GM12891 (cell line): ENCODE data around the gene BRD4.

Experiments
- DNase-seq: peaks from one replicate; pipeline ENCODE4 v3.0.0; 2011; ENCODE audit warnings: low spot score; ENCODE audit not compliant: insufficient read length
- FAIRE-seq: peaks from 2 replicates; lab custom pipeline; 2011; peaks lifted over from hg19 to GRCh38; lab: Jason Lieb, UNC
- PAX5 ChIP-seq: IDR thresholded peaks from 2 replicates; pipeline ENCODE4 v1.6.1; 2011; ENCODE audit warnings: low read length, moderate library complexity, mild to moderate bottlenecking; ENCODE audit not compliant: insufficient read depth, severe bottlenecking
- POLR2A ChIP-seq: IDR thresholded peaks from 2 replicates; pipeline ENCODE4 v1.6.1; 2011; ENCODE audit warnings: low read depth, low read length, control low read depth
- POLR2AphosphoS5 ChIP-seq: IDR thresholded peaks from 2 replicates; pipeline ENCODE4 v1.6.1; 2011; ENCODE audit warnings: low read depth, low read length, control low read depth
- POU2F2 ChIP-seq: IDR thresholded peaks from 2 replicates; pipeline ENCODE4 v1.6.1; 2011; ENCODE audit warnings: low read depth, mild to moderate bottlenecking, control low read depth, low read length, moderate library complexity
- SPI1 ChIP-seq: IDR thresholded peaks from 2 replicates; pipeline ENCODE4 v1.6.1; 2011; ENCODE audit warnings: low read depth, low read length, control low read depth
- TAF1 ChIP-seq: IDR thresholded peaks from 2 replicates; pipeline ENCODE4 v1.6.1; 2011; ENCODE audit warnings: low read depth, low read length, control low read depth

Gene BRD4

DNA sequence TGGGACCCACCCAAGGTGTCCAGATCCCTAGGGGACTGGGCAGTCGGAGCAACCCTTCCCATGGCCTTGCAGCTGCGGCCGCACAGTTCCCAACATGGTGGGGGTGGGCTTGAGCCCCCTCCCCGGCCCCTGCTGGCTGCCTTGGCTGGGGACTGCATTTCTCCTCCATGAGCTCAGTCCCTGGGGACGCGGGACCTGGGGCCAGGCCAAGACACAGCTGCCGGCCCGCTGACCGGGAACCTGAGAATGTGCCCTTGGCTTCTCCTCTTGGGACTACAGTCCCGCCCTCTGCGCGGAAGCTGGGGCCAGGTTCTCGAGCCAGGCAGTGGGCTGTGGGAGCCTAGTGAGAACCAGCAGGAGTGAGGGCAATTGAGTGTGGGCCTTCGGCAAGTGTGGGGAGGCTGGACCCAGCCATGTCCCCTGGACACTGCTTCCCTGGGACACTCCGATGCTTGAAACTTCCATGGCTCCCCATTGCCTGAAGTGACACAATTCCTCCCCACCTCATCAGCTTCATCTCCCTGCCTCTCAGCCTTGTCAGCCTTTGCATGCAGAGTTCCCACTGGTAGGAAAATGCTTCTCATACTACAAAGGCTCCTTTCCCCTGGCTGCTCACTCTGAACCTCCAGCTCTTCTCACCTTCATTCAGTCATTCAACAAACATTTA lies 118.5 kb downstream of the BRD4 start:
- no peak for DNase-seq
- FAIRE-seq = no peak
- TF ChIP-seq POLR2AphosphoS5 (no peak), SPI1 (no peak), PAX5 (no peak), POU2F2 (no peak), TAF1 (no peak), POLR2A (no peak)

GRCh38 chr19:15212711-15213110 lies 119.6 kb downstream of the BRD4 start:
- TF ChIP-seq POLR2AphosphoS5 = no peak
- no peak for TF ChIP-seq POLR2A
- TF ChIP-seq PAX5 = no peak
- no peak for TF ChIP-seq TAF1
- no peak for TF ChIP-seq POU2F2
- no peak for TF ChIP-seq SPI1
- FAIRE-seq (no peak), DNase-seq (no peak)

DNA sequence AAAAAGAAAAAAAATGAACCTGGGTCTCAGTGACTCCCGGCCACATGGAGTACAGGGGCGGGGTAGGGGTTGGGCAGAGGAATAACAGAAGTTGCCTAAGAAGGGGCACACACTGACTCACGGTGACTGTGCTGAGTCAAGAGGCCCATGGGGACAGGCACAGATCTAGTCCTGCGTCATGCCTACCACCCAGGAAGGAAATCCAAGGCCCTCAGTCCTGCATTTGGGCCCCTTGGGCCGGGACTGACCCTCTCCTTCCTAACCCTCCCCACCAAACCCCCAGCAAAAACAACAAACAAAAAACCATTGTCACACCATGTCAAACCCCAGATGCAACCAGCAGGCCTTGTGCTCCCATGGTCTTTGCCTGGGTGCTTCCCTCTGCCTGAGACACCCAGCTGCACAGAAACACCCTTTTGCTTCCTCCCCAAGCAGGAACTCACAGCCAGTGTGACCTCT lies 122.0 kb downstream of the BRD4 start:
- TF ChIP-seq POU2F2 (no peak), TAF1 (no peak), SPI1 (no peak), PAX5 (no peak), POLR2A (no peak), POLR2AphosphoS5 (no peak)
- FAIRE-seq (no peak), DNase-seq (no peak)

DNA sequence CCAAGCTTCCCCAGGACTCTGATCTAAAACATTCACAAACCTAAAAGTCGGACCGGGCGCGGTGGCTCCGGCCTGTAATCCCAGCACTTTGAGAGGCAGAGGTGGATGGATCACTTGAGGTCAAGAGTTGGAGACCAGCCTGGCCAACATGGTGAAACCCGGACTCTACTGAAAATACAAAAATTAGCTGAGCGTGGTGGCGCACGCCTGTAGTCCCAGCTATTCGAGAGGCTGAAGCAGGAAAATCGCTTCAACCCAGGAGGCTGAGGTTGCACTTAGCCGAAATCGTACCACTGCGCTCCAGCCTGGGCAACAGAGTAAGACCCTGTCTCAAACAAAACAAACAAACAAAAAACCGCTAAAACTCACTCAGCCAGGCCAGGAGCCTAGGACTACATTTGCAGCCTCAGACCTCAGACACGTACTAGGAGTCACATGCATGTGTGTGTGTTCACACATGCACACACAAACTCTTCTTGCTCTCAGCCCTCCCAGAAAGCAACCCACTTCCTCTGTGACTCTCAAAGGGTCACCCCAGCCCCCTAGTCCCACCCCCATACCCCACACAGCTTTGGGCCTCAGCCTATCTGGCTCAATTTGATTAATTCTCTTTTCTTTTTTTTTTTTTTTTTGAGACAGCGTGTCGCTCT lies 130.8 kb downstream of the BRD4 start:
- DNase-seq = no peak
- no peak for FAIRE-seq
- TF ChIP-seq POLR2A (no peak), PAX5 (no peak), TAF1 (no peak), POLR2AphosphoS5 (no peak)

DNA sequence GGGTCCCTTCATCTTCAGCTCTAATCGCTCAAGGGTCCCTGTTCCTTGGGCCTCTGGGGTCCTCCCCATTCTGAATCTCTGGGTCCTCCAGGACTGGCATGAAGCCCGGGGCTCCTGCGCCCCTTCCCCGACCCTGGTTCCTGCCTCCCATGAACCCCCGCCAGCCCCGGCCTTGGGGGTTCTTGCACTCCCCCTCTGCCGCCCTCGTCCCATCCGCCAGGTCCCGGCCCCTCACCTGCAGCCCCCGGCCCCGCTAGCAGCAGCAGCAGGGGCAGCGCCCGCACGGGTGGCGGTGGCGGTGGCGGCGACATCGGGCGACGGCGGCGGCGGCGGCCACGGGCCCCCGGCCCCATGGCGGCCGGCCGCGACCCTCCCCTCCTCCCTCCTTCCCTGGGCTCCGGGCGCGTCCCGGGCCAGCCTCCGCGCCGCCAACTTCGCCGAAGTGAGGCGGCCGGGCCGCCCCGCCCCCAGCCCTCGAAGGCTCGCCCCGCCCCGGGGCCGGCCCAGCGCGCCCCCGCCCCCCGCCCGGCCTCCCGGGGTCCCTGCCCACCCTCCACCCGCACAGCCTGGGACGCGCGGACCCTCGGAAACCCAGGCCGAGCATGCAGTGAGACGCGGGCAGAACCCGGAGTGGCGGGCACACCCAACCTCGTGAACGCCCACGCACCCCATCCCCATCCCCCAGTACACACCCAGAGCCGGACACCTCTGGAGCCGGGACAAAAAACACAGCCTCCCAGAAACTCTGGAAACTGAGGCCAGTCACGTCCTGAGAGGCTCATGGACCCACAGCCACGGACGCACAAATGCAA lies 131.6 kb downstream of the BRD4 start, which contains the start of gene NOTCH3:
TSS of gene NOTCH3 (minus strand) at position 443 of the 812 bp plus-strand sequence. CDS start at position 353, 90 bp downstream.
- no peak for TF ChIP-seq SPI1
- TF ChIP-seq POU2F2 = no peak
- TF ChIP-seq POLR2A = no peak
- no peak for TF ChIP-seq POLR2AphosphoS5
- TF ChIP-seq TAF1 = no peak
- TF ChIP-seq PAX5 = no peak
- FAIRE-seq (no peak), DNase-seq (no peak)

DNA sequence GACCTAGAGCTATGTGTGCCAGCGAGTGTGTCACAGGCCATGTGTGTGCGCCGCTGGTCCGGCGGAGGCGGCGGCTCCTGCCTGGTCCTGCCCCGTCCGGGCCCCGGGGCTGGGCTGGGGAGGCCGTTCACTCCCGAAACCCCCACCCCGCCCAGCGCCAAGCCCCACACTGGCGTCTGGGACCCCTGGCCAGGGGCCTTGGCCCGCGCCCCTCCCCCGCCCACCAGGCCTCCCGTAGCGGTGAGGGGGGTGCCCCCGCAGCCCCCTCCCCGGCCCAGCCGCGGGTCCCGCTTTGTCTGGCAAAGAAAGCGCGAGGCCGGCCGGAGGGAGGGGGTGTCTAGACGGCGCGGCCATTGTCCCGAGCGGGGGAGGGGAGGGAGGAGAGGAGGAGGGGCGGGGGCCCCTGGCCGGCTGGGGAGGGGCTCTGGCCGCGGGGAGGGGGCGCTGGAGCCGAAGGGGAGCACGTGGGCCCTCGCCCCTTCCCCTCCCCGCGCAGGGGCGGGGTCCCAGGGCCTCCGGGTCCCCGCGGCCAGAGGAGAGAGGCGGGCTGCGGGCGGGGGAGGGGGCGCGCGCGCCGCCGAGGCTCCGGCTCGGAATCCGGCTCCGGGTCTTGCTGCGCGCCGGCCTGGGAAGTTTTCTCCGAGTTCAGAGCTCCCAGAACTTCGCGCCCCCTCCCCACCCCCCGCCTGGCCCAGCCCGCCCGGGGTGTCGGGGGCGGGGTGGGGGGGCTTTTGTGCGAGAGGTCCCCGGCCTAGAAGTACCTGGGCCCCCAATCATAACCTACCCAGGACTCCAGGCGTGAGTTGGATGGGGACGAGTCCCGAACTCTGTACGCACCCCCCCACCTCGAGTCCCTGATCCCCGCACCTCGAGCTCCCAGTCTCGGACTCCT lies 132.4 kb downstream of the BRD4 start:
- FAIRE-seq = no peak
- DNase-seq = no peak

GRCh38 chr19:15198951-15199660 lies 133.2 kb downstream of the BRD4 start:
- FAIRE-seq (peak; percentile 52), DNase-seq (no peak)
- no peak for TF ChIP-seq POLR2AphosphoS5
- no peak for TF ChIP-seq SPI1
- no peak for TF ChIP-seq TAF1
- no peak for TF ChIP-seq POU2F2
- TF ChIP-seq POLR2A = no peak
- no peak for TF ChIP-seq PAX5

More for the DNA sequence above, 132.4 kb downstream of the BRD4 start:
- TF ChIP-seq TAF1 = no peak
- no peak for TF ChIP-seq SPI1
- no peak for TF ChIP-seq POU2F2
- no peak for TF ChIP-seq POLR2AphosphoS5
- no peak for TF ChIP-seq POLR2A
- no peak for TF ChIP-seq PAX5

DNA sequence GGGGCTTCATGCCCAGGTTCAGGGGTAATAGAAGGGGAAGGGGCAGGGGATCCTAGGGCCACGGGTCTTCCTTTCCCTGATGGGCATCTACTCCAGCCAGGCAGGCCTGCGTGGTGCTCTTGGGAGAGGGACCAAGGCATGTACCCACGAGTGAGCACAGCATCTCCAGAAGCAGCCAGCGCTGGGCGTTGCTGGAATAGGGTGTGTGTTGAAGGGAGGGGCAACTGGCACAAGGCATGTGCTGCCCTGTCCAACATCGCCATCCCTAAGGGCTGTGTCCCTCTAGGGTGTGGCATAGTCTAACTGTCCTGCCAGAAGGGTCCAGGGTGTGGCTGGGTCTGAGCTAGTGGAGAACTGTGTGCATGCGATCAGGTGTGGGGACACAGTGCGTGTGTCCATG lies 134.4 kb downstream of the BRD4 start:
- TF ChIP-seq POU2F2 (no peak), SPI1 (no peak), POLR2A (no peak), TAF1 (no peak), PAX5 (no peak), POLR2AphosphoS5 (no peak)
- FAIRE-seq (no peak), DNase-seq (no peak)
